GM23338 (cell line): ENCODE results near the gene MRRF.

Source experiments
- CTCF ChIP-seq, 2 experiments: fragments of 200-600 bp in 1 of 2; sonication (generic) in 1 of 2; conservative IDR thresholded peaks; 2 replicates each; pipeline versions ENCODE4 v1.5.1 to v1.6.1; 2016 to 2017; ENCODE audit warnings: antibody characterized with exemption in 2 of 2, low read depth in 2 of 2, mild to moderate bottlenecking in 2 of 2, moderate library complexity in 1 of 2
- EZH2 ChIP-seq: fragments of 200-600 bp; sonication (generic); IDR thresholded peaks from one replicate; pipeline ENCODE4 v1.8.0; 2017; ENCODE audit warnings: antibody characterized with exemption, mild to moderate bottlenecking, low read depth; ENCODE audit not compliant: unreplicated experiment
- EZH2phosphoT487 ChIP-seq: fragments of 200-600 bp; sonication (generic); IDR thresholded peaks from one replicate; pipeline ENCODE4 v1.8.1; 2018; ENCODE audit warnings: antibody characterized with exemption; ENCODE audit not compliant: unreplicated experiment
- POLR2AphosphoS5 ChIP-seq: IDR thresholded peaks from 2 replicates; pipeline ENCODE4 v1.6.1; 2016; ENCODE audit warnings: antibody characterized with exemption, low read depth
- REST ChIP-seq: IDR thresholded peaks from one replicate; pipeline ENCODE4 v1.6.1; 2018; ENCODE audit warnings: antibody characterized with exemption; ENCODE audit not compliant: unreplicated experiment
- ZNF331 ChIP-seq: fragments of 250-450 bp; sonication (Bioruptor Pico); IDR thresholded peaks from 2 replicates; pipeline ENCODE4 v1.5.0; 2020; ENCODE audit warnings: low read depth, mild to moderate bottlenecking, moderate library complexity

GRCh38 chr9:122248448-122248865 lies 16.2 kb upstream of the MRRF start:
- no peak for TF ChIP-seq REST
- TF ChIP-seq EZH2 = no peak
- no peak for TF ChIP-seq CTCF (conservative IDR thresholded peaks at IDR 0.05; ENCODE audit: low read depth in 2 of 2)
- TF ChIP-seq POLR2AphosphoS5 = no peak
- no peak for TF ChIP-seq EZH2phosphoT487
- no peak for TF ChIP-seq ZNF331 (CRISPR knock-in tag)
